Measurements from ENCODE around the gene CLBA1.
"Not testable (repeated sequence)": the region's sequence is repeated elsewhere in the genome, so short reads cannot be mapped to it uniquely, and the experiment has no call there.

Gene CLBA1

GRCh38 chr14:104985675-104986486 lies at the start of gene CLBA1:
Gene CLBA1, plus strand, starts transcription at chr14:104985788. Its CDS starts 644 bp downstream, at chr14:104986432.
- DNase-seq (ENCODE audit: low spot score): peak; percentile 98

GRCh38 chr14:104935955-104936354 lies 49.6 kb upstream of the CLBA1 start:
- no peak for DNase-seq (ENCODE audit: low spot score)

GRCh38 chr14:104936361-104937155 lies 49.0 kb upstream of the CLBA1 start:
- DNase-seq (ENCODE audit: low spot score): no peak

GRCh38 chr14:104937161-104937560 lies 48.4 kb upstream of the CLBA1 start:
- DNase-seq (ENCODE audit: low spot score): no peak

- no peak for DNase-seq (ENCODE audit: low spot score)
Measured at GRCh38 chr14:104937694-104938365, 47.8 kb upstream of the CLBA1 start.

GRCh38 chr14:104938436-104938835 lies 47.2 kb upstream of the CLBA1 start:
- no peak for DNase-seq (ENCODE audit: low spot score)

- DNase-seq (ENCODE audit: low spot score): no peak
Measured at GRCh38 chr14:104938960-104939359, 46.6 kb upstream of the CLBA1 start.

GRCh38 chr14:104939666-104940410 lies 45.8 kb upstream of the CLBA1 start:
- DNase-seq (ENCODE audit: low spot score): no peak

GRCh38 chr14:104940526-104941150 lies 45.0 kb upstream of the CLBA1 start:
- DNase-seq (ENCODE audit: low spot score): no peak

- DNase-seq (ENCODE audit: low spot score): no peak
Measured at GRCh38 chr14:104941508-104942365, 43.9 kb upstream of the CLBA1 start.

GRCh38 chr14:104942586-104942985 lies 43.0 kb upstream of the CLBA1 start:
- no peak for DNase-seq (ENCODE audit: low spot score)

- DNase-seq (ENCODE audit: low spot score): not testable (repeated sequence)
Measured at GRCh38 chr14:104943216-104944015, 42.2 kb upstream of the CLBA1 start.

GRCh38 chr14:104944016-104944308 lies 41.6 kb upstream of the CLBA1 start:
- not testable (repeated sequence) for DNase-seq (ENCODE audit: low spot score)

GRCh38 chr14:104944436-104945205 lies 41.0 kb upstream of the CLBA1 start:
- not testable (repeated sequence) for DNase-seq (ENCODE audit: low spot score)

GRCh38 chr14:104945266-104945665 lies 40.3 kb upstream of the CLBA1 start:
- not testable (repeated sequence) for DNase-seq (ENCODE audit: low spot score)

GRCh38 chr14:104945986-104946965 lies 39.3 kb upstream of the CLBA1 start:
- not testable (repeated sequence) for DNase-seq (ENCODE audit: low spot score)

GRCh38 chr14:104947201-104947600 lies 38.4 kb upstream of the CLBA1 start:
- DNase-seq (ENCODE audit: low spot score): not testable (repeated sequence)

Data from HuH-7 (cell line).